ENCODE results near the gene CCDC57.
A peak's percentile ranks its signal among the peaks of the same experiment; 100 is the strongest.
"Not testable (repeated sequence)": the region's sequence is repeated elsewhere in the genome, so short reads cannot be mapped to it uniquely, and the experiment has no call there.

Gene CCDC57

DNA sequence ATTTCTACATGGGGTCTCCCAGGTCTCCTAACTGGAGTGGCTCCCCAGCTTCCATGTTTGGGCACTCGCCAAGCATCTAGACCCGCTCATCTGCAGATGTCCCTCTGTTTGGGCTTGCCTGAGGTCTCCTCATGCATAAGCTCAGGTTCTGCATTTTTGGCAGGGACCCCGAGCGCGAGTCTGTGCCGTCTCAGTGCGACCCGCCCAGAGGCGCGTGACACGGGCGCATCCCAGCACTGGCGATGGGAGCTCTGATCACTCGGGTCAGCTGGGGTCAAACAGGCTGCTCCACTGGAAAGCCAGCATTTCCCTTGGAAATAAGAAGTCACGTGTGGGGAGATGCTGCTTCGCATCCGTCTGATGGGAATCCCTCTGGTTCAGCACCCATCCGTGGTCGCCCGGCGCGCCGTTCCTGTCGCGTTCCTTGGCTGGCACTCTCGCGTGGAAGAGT is 57.7 kb downstream of the CCDC57 start:
- no peak for DNase-seq (ENCODE audit: low read depth)

- peak; percentile 72 for DNase-seq (ENCODE audit: low read depth)
These were observed 58.8 kb downstream of the CCDC57 start for GRCh38 chr17:82153745-82154375.

- DNase-seq (ENCODE audit: low read depth), result no peak
These were observed 59.3 kb downstream of the CCDC57 start for GRCh38 chr17:82153295-82153691.

DNA sequence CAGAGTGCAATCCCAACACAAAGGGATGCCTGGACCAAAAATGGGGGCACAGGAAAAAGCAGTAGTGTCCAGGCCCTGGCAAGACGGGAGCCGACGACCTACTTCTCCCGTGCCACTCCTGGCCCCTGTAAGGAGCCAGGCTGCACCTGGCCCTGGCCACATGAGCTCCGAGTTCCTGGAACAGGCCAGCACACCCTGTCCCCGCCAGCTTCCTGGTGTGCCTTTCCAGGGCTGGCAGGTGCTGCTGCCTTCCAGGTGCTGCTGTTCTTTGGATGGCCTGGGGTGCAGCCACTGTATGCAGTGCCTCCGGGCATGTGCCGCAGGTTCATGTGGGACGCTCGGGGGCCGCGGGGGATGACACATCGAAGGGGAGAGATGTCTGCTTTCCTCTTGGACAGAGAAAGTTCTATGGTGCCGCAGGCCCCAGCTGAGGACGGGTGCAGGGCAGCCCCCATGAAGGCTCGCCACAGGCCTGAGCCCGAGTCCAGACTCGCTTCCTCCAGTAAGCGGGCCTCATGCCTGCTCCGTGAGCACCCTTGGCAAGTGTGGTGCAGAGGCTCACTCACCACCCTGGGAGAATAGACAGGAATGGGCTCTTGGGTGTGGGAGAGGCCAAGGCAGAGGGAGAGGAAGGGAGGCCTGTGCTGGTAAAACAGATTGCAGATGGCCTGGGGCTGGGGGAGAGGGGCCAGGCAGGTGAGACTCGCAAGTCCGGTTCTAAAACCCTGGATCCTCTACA is 59.9 kb downstream of the CCDC57 start:
- no peak for DNase-seq (ENCODE audit: low read depth)

GRCh38 chr17:82152114-82152513 is 60.5 kb downstream of the CCDC57 start:
- DNase-seq (ENCODE audit: low read depth), result no peak

- no peak for DNase-seq (ENCODE audit: low read depth)
These were observed 61.3 kb downstream of the CCDC57 start for GRCh38 chr17:82151106-82151957.

GRCh38 chr17:82149401-82150099 is 63.1 kb downstream of the CCDC57 start:
- no peak for DNase-seq (ENCODE audit: low read depth)

DNA sequence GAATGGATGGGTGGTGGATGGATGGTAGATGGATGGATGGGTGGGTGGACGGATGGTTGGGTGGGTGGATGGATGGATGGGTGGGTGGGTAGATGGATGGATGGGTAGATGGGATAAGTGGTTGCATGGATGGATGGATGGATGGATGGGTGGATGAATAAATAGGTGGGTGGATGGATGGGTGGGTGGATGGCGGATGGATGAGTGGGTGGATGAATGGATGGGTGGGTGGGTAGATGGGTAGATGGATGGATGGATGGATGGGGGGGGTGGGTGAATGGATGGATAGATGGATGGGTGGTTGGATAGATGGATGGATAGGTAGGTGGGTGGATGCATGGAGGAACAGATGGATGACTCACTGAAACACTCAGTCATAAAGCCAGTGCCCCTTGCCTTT is 63.6 kb downstream of the CCDC57 start:
- no peak for DNase-seq (ENCODE audit: low read depth)

DNA sequence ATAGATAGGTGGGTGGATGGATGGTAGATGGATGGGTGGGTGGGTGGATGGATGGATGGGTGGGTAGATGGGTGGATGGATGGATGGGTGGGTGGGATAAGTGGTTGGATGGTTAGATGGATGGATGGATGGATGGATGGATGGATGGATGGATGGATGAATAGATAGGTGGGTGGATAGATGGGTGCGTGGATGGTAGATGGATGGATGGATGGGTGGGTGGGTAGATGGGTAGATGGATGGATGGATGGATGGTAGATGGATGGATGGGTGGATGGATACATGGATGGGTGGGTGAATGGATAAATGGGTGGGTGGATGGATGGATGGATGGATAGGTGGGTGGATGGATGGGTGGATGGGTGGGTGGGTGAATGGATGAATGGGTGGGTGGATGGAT is 64.6 kb downstream of the CCDC57 start:
- DNase-seq (ENCODE audit: low read depth), result no peak

GRCh38 chr17:82146663-82147654 is 65.7 kb downstream of the CCDC57 start:
- DNase-seq (ENCODE audit: low read depth), result no peak

GRCh38 chr17:82145550-82146155 is 67.0 kb downstream of the CCDC57 start:
- DNase-seq (ENCODE audit: low read depth), result no peak

- no peak for DNase-seq (ENCODE audit: low read depth)
These were observed 69.3 kb downstream of the CCDC57 start for GRCh38 chr17:82143333-82143732.

- DNase-seq (ENCODE audit: low read depth), result not testable (repeated sequence)
These were observed 72.7 kb downstream of the CCDC57 start for GRCh38 chr17:82139961-82140360.

GRCh38 chr17:82138511-82138992 is 74.1 kb downstream of the CCDC57 start:
- DNase-seq (ENCODE audit: low read depth), result no peak

- no peak for DNase-seq (ENCODE audit: low read depth)
These were observed 78.5 kb downstream of the CCDC57 start for GRCh38 chr17:82134101-82134500.

GRCh38 chr17:82133166-82133953 is 79.3 kb downstream of the CCDC57 start:
- DNase-seq (ENCODE audit: low read depth), result not testable (repeated sequence)

DNA sequence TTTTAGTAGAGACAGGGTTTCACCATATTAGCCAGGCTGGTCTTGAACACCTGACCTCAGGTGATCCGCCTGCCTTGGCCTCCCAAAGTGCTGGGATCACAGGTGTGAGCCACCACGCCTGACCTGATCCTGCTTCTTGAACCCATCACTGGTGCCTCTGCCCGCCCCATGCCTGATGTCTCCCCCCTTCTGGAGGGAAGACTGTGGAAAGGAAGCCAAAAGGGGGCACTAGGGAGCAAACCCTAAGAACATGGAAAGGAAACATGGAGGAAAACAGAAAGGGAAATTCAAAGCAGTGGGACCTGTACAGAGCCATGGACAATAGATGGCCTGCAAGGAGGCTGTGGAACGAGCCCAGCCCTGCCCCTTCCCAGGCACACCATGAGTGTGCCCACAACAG is 83.5 kb downstream of the CCDC57 start:
- no peak for DNase-seq (ENCODE audit: low read depth)

DNA sequence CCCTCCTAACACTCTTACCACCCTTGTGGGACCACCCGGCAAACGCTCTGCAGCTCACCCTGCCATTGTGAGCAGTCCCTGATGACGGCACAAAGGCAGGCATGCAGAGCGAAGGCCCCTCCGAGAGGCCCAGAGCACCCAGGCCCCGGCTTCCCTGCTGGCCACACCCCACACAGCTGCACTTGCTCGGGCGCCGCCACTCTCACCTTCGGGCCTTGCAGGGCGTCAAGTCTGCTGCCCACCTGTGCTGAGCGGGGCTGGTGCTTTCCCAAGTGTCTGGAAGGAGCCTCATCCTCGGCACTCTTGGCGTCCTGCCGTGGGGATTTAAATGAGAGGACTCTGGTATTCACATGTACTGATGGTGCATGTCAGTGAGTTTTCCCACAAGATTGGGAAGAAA is 84.4 kb downstream of the CCDC57 start:
- DNase-seq (ENCODE audit: low read depth), result no peak

DNA sequence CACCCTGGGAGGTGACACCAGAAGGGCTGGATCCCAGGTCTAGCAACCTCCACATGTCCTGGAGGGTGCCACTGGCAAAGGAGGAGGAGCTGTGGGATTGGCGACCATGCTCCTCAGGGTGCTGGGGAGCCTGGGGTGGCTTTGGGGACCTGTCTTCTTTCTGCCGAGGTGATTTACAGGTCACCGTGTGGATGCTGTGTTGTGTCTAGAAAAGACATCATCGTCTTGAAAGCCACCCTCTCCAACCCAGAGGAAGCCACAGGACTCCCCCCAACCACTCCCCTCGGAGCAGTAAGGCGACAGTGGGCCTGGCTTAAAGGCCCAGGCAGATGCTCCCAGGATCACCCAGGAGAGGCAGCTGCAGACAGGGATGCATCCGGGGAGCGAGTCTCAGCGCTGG is 84.9 kb downstream of the CCDC57 start:
- peak; percentile 30 for DNase-seq (ENCODE audit: low read depth)

GRCh38 chr17:82127315-82127595 is 85.4 kb downstream of the CCDC57 start:
- DNase-seq (ENCODE audit: low read depth), result peak; percentile 9

All from T follicular helper cell (primary cell).